H9 (cell line): ENCODE measurements around the gene EXD1. TPM values are rescaled to one million over a fixed set of nuclear protein-coding genes. Genes with fewer than 3 reads are reported as not detected.

Experiments
- DNase-seq: peaks from one replicate; pipeline ENCODE4 v3.0.0-alpha.2; 2017
- H2AFZ ChIP-seq: one replicate; pipeline ENCODE4 v1.6.1; 2013; ENCODE audit warnings: mild to moderate bottlenecking, low read length, control low read depth, moderate library complexity
- H2AK5ac ChIP-seq: 2 replicates; pipeline ENCODE4 v1.6.1; 2013; ENCODE audit warnings: low read length, control low read depth, mixed read lengths; ENCODE audit not compliant: insufficient read length
- H2BK120ac ChIP-seq: one replicate; pipeline ENCODE4 v1.6.1; 2013; ENCODE audit warnings: low read depth, mild to moderate bottlenecking, low read length, control low read depth, inconsistent platforms; ENCODE audit not compliant: poor library complexity, severe bottlenecking
- H2BK12ac ChIP-seq: 2 replicates; pipeline ENCODE4 v1.6.1; 2013; ENCODE audit warnings: low read length, control low read depth, mixed read lengths, low read depth; ENCODE audit not compliant: insufficient read length
- H2BK15ac ChIP-seq: 2 replicates; pipeline ENCODE4 v1.6.1; 2013; ENCODE audit warnings: low read depth, low read length, control low read depth
- H2BK20ac ChIP-seq: one replicate; pipeline ENCODE4 v1.6.1; 2013; ENCODE audit warnings: low read depth, mild to moderate bottlenecking, low read length, control low read depth, inconsistent platforms; ENCODE audit not compliant: poor library complexity, severe bottlenecking
- H2BK5ac ChIP-seq: 2 replicates; pipeline ENCODE4 v1.6.1; 2013; ENCODE audit warnings: low read length, control low read depth, mixed read lengths; ENCODE audit not compliant: insufficient read length
- H3K14ac ChIP-seq: 2 replicates; pipeline ENCODE4 v1.6.1; 2013; ENCODE audit warnings: low read length, control low read depth; ENCODE audit not compliant: insufficient read depth
- H3K18ac ChIP-seq: 2 replicates; pipeline ENCODE4 v1.6.1; 2013; ENCODE audit warnings: low read depth, mild to moderate bottlenecking, mixed read lengths, low read length, control low read depth; ENCODE audit not compliant: insufficient read length
- H3K23ac ChIP-seq: 2 replicates; pipeline ENCODE4 v1.6.1; 2013; ENCODE audit warnings: low read length, control low read depth, mixed read lengths, low read depth; ENCODE audit not compliant: insufficient read length
- H3K23me2 ChIP-seq: 2 replicates; pipeline ENCODE4 v1.6.1; 2013; ENCODE audit warnings: low read depth, mild to moderate bottlenecking, mixed read lengths, low read length, control low read depth; ENCODE audit not compliant: insufficient read length, poor library complexity, severe bottlenecking
- H3K27ac ChIP-seq: 2 replicates; pipeline ENCODE4 v1.5.1; 2013; ENCODE audit warnings: low read length, control low read depth, mixed read lengths, low read depth; ENCODE audit not compliant: insufficient read length
- H3K27me3 ChIP-seq: 2 replicates; pipeline ENCODE4 v1.6.1; 2013; ENCODE audit warnings: low read length, control low read depth, inconsistent platforms; ENCODE audit not compliant: insufficient read depth
- H3K4ac ChIP-seq: 2 replicates; pipeline ENCODE4 v1.6.1; 2013; ENCODE audit warnings: low read depth, mild to moderate bottlenecking, control low read depth, inconsistent platforms, low read length, moderate library complexity
- H3K4me1 ChIP-seq: 2 replicates; pipeline ENCODE4 v1.6.1; 2013; ENCODE audit warnings: low read length, control low read depth, inconsistent platforms; ENCODE audit not compliant: insufficient read depth
- H3K4me2 ChIP-seq: 2 replicates; pipeline ENCODE4 v1.6.1; 2013; ENCODE audit warnings: low read length, control low read depth, mixed read lengths; ENCODE audit not compliant: insufficient read length, insufficient read depth
- H3K56ac ChIP-seq: 2 replicates; pipeline ENCODE4 v1.6.1; 2013; ENCODE audit warnings: low read depth, mild to moderate bottlenecking, mixed read lengths, low read length, control low read depth; ENCODE audit not compliant: insufficient read length
- H3K79me1 ChIP-seq: 2 replicates; pipeline ENCODE4 v1.6.1; 2013; ENCODE audit warnings: low read depth, mild to moderate bottlenecking, moderate library complexity, low read length, control low read depth, inconsistent platforms; ENCODE audit not compliant: insufficient read depth, poor library complexity, severe bottlenecking
- H3K79me2 ChIP-seq: 2 replicates; pipeline ENCODE4 v1.6.1; 2013; ENCODE audit warnings: low read length, control low read depth, inconsistent platforms; ENCODE audit not compliant: insufficient read depth
- H3K9ac ChIP-seq: 2 replicates; pipeline ENCODE4 v1.6.1; 2013; ENCODE audit warnings: low read length, control low read depth, mixed read lengths; ENCODE audit not compliant: insufficient read length; ENCODE audit errors: extremely low read depth
- H3K9me3 ChIP-seq: one replicate; pipeline ENCODE4 v1.6.1; 2013; ENCODE audit warnings: low read depth, low read length, inconsistent platforms; ENCODE audit not compliant: control insufficient read depth
- H3T11ph ChIP-seq: one replicate; pipeline ENCODE4 v1.6.1; 2013; ENCODE audit warnings: mild to moderate bottlenecking, low read length, control low read depth, inconsistent platforms
- H4K20me1 ChIP-seq: one replicate; pipeline ENCODE4 v1.6.1; 2013; ENCODE audit not compliant: control insufficient read depth, insufficient read length, insufficient read depth
- H4K5ac ChIP-seq: 2 replicates; pipeline ENCODE4 v1.6.1; 2013; ENCODE audit warnings: low read depth, mild to moderate bottlenecking, mixed read lengths, low read length, control low read depth; ENCODE audit not compliant: insufficient read length
- H4K8ac ChIP-seq: replicated peaks from 2 replicates; pipeline ENCODE4 v1.6.1; 2013; ENCODE audit warnings: low read length, control low read depth, mixed read lengths, low read depth; ENCODE audit not compliant: insufficient read length
- H4K91ac ChIP-seq: 2 replicates; pipeline ENCODE4 v1.6.1; 2013; ENCODE audit warnings: low read depth, mild to moderate bottlenecking, moderate library complexity, mixed read lengths, low read length, control low read depth; ENCODE audit not compliant: insufficient read length
- H3K27ac Mint-ChIP-seq, 3 experiments: 2 replicates in 2 of 3; 3 replicates in 1 of 3; pipeline ENCODE4 v1.8.0; 2020 to 2021; ENCODE audit warnings: mixed read lengths in 3 of 3, mild to moderate bottlenecking in 1 of 3, moderate library complexity in 1 of 3
- H3K27me3 Mint-ChIP-seq: 2 replicates; pipeline ENCODE4 v1.8.0; 2021; ENCODE audit warnings: low read depth, mild to moderate bottlenecking, moderate library complexity, mixed read lengths
- H3K36me3 Mint-ChIP-seq, 3 experiments: 2 replicates in 2 of 3; 3 replicates in 1 of 3; pipeline ENCODE4 v1.8.0; 2020 to 2021; ENCODE audit warnings: low read depth in 3 of 3, mixed read lengths in 3 of 3; ENCODE audit not compliant: insufficient read depth in 1 of 3
- H3K4me1 Mint-ChIP-seq, 2 experiments: 2 replicates each; pipeline ENCODE4 v1.8.0; 2020; ENCODE audit warnings: mixed read lengths in 2 of 2
- H3K4me3 Mint-ChIP-seq, 2 experiments: 2 replicates in 1 of 2; 3 replicates in 1 of 2; pipeline ENCODE4 v1.8.0; 2020 to 2021; ENCODE audit warnings: mild to moderate bottlenecking in 2 of 2, mixed read lengths in 2 of 2, moderate library complexity in 1 of 2
- H3K9me3 Mint-ChIP-seq, 2 experiments: 2 replicates in 1 of 2; 3 replicates in 1 of 2; pipeline ENCODE4 v1.8.0; 2020; ENCODE audit warnings: mild to moderate bottlenecking in 2 of 2, mixed read lengths in 2 of 2, moderate library complexity in 1 of 2
- CTCF ChIP-seq: fragments of 200-600 bp; sonication (generic); conservative IDR thresholded peaks from 3 replicates; pipeline ENCODE4 v1.8.0; 2021; ENCODE audit warnings: antibody characterized with exemption, mild to moderate bottlenecking
- WGBS: extraction: QIAGEN DNeasy Blood & Tissue Kit; methylation state at CpG from one replicate; pipeline ENCODE4 v1.1.7; 2013; ENCODE audit warnings: missing lambda C conversion rate, low lambda C conversion rate, mixed read lengths; ENCODE audit not compliant: insufficient read length; ENCODE audit errors: extremely low coverage; 5-methylcytosine and 5-hydroxymethylcytosine counted together
- total RNA-seq: library from RNA; stranded (reverse); gene quantifications from 2 replicates; pipeline ENCODE4 v1.2.1, GENCODE V29; 2021

Gene EXD1
- total RNA-seq, 1 experiment from 2014 or later = not detected

GRCh38 chr15:41154412-41154811 is 76.1 kb downstream of the EXD1 start:
- Mint-ChIP-seq H3K27ac (peak overlapping the region; percentile 12 to 84 (median 56); a peak in 3 of 7 replicates), H3K36me3 (0 out of 7 replicates have a peak, but pooled peaks cover 0 to 3% (median 0%) of the 10 kb centered on the region in 3 experiments)
- no CpG with 5 or more reads among the region's 2 CpGs for WGBS

More at GRCh38 chr15:41154412-41154811, 76.1 kb downstream of the EXD1 start:
- H3K27me3 ChIP-seq = no peaks in the 10 kb centered on the region
- H4K8ac ChIP-seq = no peak overlapping the region
- no peaks in the 10 kb centered on the region for H3K9me3 ChIP-seq
- H2AFZ ChIP-seq = no peak overlapping the region
- no peaks in the 10 kb centered on the region for H3K27me3 Mint-ChIP-seq
- no peaks in the 10 kb centered on the region for H3K4me1 Mint-ChIP-seq
- H3K56ac ChIP-seq = no peak overlapping the region
- H3K23me2 ChIP-seq = peaks cover 4% of the 10 kb centered on the region
- H3K18ac ChIP-seq = no peak overlapping the region
- H2BK5ac ChIP-seq = no peak overlapping the region
- H3K79me1 ChIP-seq = no peaks in the 10 kb centered on the region
- H4K91ac ChIP-seq = no peak overlapping the region
- no peak overlapping the region for H2AK5ac ChIP-seq
- no peak for DNase-seq
- H3K79me2 ChIP-seq = no peaks in the 10 kb centered on the region
- H2BK15ac ChIP-seq = no peak overlapping the region
- no peak overlapping the region for H3K14ac ChIP-seq
- H3K9ac ChIP-seq = no peak overlapping the region
- no peak overlapping the region for H3K23ac ChIP-seq
- no peak overlapping the region for H3K4ac ChIP-seq
- H3T11ph ChIP-seq = no peak overlapping the region
- no peak overlapping the region for H3K4me3 Mint-ChIP-seq
- H3K9me3 Mint-ChIP-seq = peaks cover 3 to 5% of the 10 kb centered on the region in 2 experiments; a peak in 3 of 5 replicates
- H4K5ac ChIP-seq = no peak overlapping the region
- H2BK120ac ChIP-seq = no peak overlapping the region
- H3K4me1 ChIP-seq = no peaks in the 10 kb centered on the region
- H4K20me1 ChIP-seq = no peaks in the 10 kb centered on the region
- H3K4me2 ChIP-seq = no peak overlapping the region
- no peak overlapping the region for H2BK12ac ChIP-seq
- H3K27ac ChIP-seq = no peak overlapping the region
- H2BK20ac ChIP-seq = no peak overlapping the region
- no peak for TF ChIP-seq CTCF
